Tibial nerve (tissue), 4 donors: ENCODE results near the gene ALLC. TPM values are rescaled to one million over a fixed set of nuclear protein-coding genes. Genes with fewer than 3 reads are reported as not detected.

Experiments used
- DNase-seq, 2 donors: peaks; one replicate each; pipeline ENCODE4 v3.0.0-alpha.2; 2019; ENCODE audit warnings: low spot score in 2 of 2
- H3K27ac ChIP-seq, 4 donors: fragments of 200-600 bp; sonication (generic) in 3 of 4; one replicate each; pipeline ENCODE4 v1.5.1; 2017 to 2019; ENCODE audit warnings: mild to moderate bottlenecking in 1 of 4
- H3K27me3 ChIP-seq, 2 donors: fragments of 200-600 bp; sonication (generic) in 1 of 2; one replicate each; pipeline versions ENCODE4 v1.5.1 to v1.6.0; 2017 to 2019
- H3K36me3 ChIP-seq, 3 donors: fragments of 200-600 bp; sonication (generic); one replicate each; pipeline ENCODE4 v1.5.1; 2018 to 2019
- H3K4me1 ChIP-seq, 4 donors: fragments of 200-600 bp; sonication (generic) in 3 of 4; one replicate each; pipeline ENCODE4 v1.5.1; 2017 to 2019
- H3K4me3 ChIP-seq, 4 donors: fragments of 200-600 bp; sonication (generic) in 3 of 4; one replicate each; pipeline ENCODE4 v1.5.1; 2017 to 2019; ENCODE audit warnings: mild to moderate bottlenecking in 1 of 4, moderate library complexity in 1 of 4
- H3K9me3 ChIP-seq, 4 donors: fragments of 200-600 bp; sonication (generic) in 3 of 4; one replicate each; pipeline ENCODE4 v1.5.1; 2017 to 2019
- EP300 ChIP-seq, 2 donors: sonication (generic); formaldehyde crosslinking; IDR thresholded peaks; one replicate each; pipeline ENCODE4 v1.6.1; 2017; ENCODE audit warnings: antibody characterized with exemption in 2 of 2, mild to moderate bottlenecking in 1 of 2
- POLR2A ChIP-seq, 2 donors: fragments of 450-650 bp; IDR thresholded peaks; one replicate each; pipeline ENCODE4 v1.6.1; 2017; ENCODE audit warnings: antibody characterized with exemption in 2 of 2, mild to moderate bottlenecking in 2 of 2, moderate library complexity in 2 of 2
- WGBS, 2 donors: methylation state at CpG; one replicate each; pipeline ENCODE4 v1.1.5; 2018; 5-methylcytosine and 5-hydroxymethylcytosine counted together
- total RNA-seq, 4 donors: library from RNA; depleted of rRNA; stranded (reverse); fragments of >200 nt; gene quantifications; one replicate each; pipeline ENCODE4 v1.1.0, GENCODE V29; 2016
- TF ChIP-seq, protein P1 (sequence below), 5 experiments: fragments of 200-600 bp in 3 of 5; fragments of 450-650 bp in 2 of 5; sonication (generic) in 3 of 5; IDR thresholded peaks; one replicate each; pipeline ENCODE4 v1.5.1; 2016 to 2019; ENCODE audit warnings: antibody characterized with exemption in 5 of 5, mild to moderate bottlenecking in 3 of 5, moderate library complexity in 2 of 5

Gene ALLC
- total RNA-seq, 4 donors from 2014 or later, result 5.7 to 16.6 (median 12.2) TPM

DNA sequence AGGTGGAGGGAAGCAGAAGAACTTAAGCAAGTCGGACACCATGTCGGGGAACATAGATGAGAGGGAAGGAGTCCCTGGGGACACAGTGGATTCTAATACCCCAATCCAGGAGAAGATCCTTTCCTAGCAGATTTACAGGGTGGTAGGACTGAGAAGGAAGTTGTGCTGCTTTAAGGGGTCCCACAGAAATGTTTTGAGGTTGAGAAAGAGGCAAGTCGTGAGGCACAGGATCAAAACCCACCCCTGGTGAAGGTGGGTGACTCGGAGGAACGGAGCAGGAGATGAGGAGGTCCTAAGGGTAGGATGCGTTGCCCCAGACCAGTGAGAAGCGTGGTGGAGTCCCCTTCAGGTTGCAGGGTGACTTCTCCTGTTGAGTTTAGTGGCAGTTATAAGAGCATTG, 78.1 kb downstream of the ALLC start:
- TF ChIP-seq EP300 (IDR thresholded peaks at IDR 0.05), result no peak
- no peak for TF ChIP-seq POLR2A (IDR thresholded peaks at IDR 0.05)
- TF ChIP-seq, protein P1, sequence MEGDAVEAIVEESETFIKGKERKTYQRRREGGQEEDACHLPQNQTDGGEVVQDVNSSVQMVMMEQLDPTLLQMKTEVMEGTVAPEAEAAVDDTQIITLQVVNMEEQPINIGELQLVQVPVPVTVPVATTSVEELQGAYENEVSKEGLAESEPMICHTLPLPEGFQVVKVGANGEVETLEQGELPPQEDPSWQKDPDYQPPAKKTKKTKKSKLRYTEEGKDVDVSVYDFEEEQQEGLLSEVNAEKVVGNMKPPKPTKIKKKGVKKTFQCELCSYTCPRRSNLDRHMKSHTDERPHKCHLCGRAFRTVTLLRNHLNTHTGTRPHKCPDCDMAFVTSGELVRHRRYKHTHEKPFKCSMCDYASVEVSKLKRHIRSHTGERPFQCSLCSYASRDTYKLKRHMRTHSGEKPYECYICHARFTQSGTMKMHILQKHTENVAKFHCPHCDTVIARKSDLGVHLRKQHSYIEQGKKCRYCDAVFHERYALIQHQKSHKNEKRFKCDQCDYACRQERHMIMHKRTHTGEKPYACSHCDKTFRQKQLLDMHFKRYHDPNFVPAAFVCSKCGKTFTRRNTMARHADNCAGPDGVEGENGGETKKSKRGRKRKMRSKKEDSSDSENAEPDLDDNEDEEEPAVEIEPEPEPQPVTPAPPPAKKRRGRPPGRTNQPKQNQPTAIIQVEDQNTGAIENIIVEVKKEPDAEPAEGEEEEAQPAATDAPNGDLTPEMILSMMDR (IDR thresholded peaks at IDR 0.05), result no peak
- no peaks in the 10 kb centered on the region for H3K36me3 ChIP-seq
- no peaks in the 10 kb centered on the region for H3K27me3 ChIP-seq
- WGBS, 2 donors, result 89% methylated on average over 7 of the region's 7 CpGs
- H3K27ac ChIP-seq, result no peak overlapping the region
- peaks cover 0 to 3% (median 0%) of the 10 kb centered on the region in 4 donors for H3K4me1 ChIP-seq
- H3K4me3 ChIP-seq, result no peak overlapping the region
- no peak for DNase-seq
- H3K9me3 ChIP-seq, result no peaks in the 10 kb centered on the region

DNA sequence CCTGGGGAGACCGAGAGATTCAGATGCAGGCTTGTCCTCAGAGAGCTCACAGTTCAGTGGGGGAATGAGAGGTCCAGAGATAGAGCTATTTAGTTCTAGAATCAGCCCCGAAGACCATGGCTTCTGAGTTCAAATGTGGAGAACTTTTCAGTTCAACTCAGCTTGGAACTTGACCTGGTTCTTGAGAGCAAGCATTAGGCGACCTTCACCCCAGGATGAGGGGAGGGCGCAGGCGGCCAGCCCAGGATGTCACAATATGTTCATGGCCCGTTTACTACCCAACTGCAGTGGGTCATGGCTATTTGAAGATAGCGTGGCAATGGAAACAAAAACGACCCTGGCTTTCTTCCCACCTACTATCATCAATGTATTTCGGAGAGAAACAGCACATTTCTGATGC, 79.1 kb downstream of the ALLC start:
- WGBS, 2 donors, result 78 to 81% methylated on average over 9 of the region's 9 CpGs
- TF ChIP-seq EP300 (IDR thresholded peaks at IDR 0.05) (no peak), POLR2A (IDR thresholded peaks at IDR 0.05) (no peak)
- TF ChIP-seq, protein P1 (IDR thresholded peaks at IDR 0.05), result no peak
- H3K36me3 ChIP-seq, result no peaks in the 10 kb centered on the region
- H3K4me1 ChIP-seq, result peaks cover 0 to 10% (median 0%) of the 10 kb centered on the region in 4 donors
- H3K27me3 ChIP-seq, result no peaks in the 10 kb centered on the region
- no peak for DNase-seq
- H3K4me3 ChIP-seq, result no peak overlapping the region
- H3K9me3 ChIP-seq, result no peaks in the 10 kb centered on the region
- H3K27ac ChIP-seq, result no peak overlapping the region

GRCh38 chr2:3738454-3738853, 80.5 kb downstream of the ALLC start:
- H3K36me3 ChIP-seq, result no peaks in the 10 kb centered on the region
- H3K27ac ChIP-seq, result no peak overlapping the region
- H3K9me3 ChIP-seq, result no peaks in the 10 kb centered on the region
- peaks cover 0 to 10% (median 0%) of the 10 kb centered on the region in 4 donors for H3K4me1 ChIP-seq
- no peak for DNase-seq
- no peaks in the 10 kb centered on the region for H3K27me3 ChIP-seq
- no peak overlapping the region for H3K4me3 ChIP-seq
- whole genome bisulfite sequencing, 2 donors, result 41 to 58% methylated on average over 3 of the region's 3 CpGs
- TF ChIP-seq EP300 (IDR thresholded peaks at IDR 0.05), result no peak
- no peak for TF ChIP-seq POLR2A (IDR thresholded peaks at IDR 0.05)
- TF ChIP-seq, protein P1 (IDR thresholded peaks at IDR 0.05), result no peak

DNA sequence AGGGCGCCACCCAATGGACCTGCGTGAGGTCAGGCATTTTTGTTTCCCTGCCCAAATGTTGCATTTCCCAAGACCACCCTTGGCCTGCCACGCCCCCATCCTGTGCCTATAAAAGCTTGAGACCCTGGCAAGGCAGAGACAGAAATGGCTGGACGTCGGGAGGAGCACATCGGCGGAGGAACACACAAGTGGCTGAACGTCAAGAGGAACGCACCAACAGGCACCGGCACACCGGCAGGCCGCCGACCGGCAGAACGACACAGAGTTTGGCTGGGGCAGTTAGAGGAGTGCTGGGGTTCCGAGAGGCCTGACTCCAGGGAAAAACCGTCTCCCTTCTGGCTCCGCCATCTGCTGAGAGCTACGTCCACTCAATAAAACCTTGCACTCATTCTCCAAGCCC, 81.3 kb downstream of the ALLC start:
- H3K4me1 ChIP-seq, result peaks cover 0 to 10% (median 0%) of the 10 kb centered on the region in 4 donors
- H3K9me3 ChIP-seq, result no peaks in the 10 kb centered on the region
- DNase-seq, result no peak
- 84 to 89% methylated on average over 19 of the region's 19 CpGs for WGBS, 2 donors
- H3K4me3 ChIP-seq, result no peak overlapping the region
- H3K27ac ChIP-seq, result no peak overlapping the region
- H3K36me3 ChIP-seq, result no peaks in the 10 kb centered on the region
- H3K27me3 ChIP-seq, result no peaks in the 10 kb centered on the region
- no peak for TF ChIP-seq POLR2A (IDR thresholded peaks at IDR 0.05)
- TF ChIP-seq EP300 (IDR thresholded peaks at IDR 0.05), result no peak
- TF ChIP-seq, protein P1 (IDR thresholded peaks at IDR 0.05), result no peak

GRCh38 chr2:3741396-3741795, 83.4 kb downstream of the ALLC start:
- H3K27ac ChIP-seq, result no peak overlapping the region
- H3K36me3 ChIP-seq, result no peaks in the 10 kb centered on the region
- WGBS, 2 donors, result 64 to 74% methylated on average over 8 of the region's 8 CpGs
- peaks cover 0 to 10% (median 0%) of the 10 kb centered on the region in 4 donors for H3K4me1 ChIP-seq
- TF ChIP-seq POLR2A (IDR thresholded peaks at IDR 0.05) (no peak), EP300 (IDR thresholded peaks at IDR 0.05) (no peak)
- TF ChIP-seq, protein P1 (IDR thresholded peaks at IDR 0.05), result no peak
- no peaks in the 10 kb centered on the region for H3K9me3 ChIP-seq
- no peaks in the 10 kb centered on the region for H3K27me3 ChIP-seq
- no peak for DNase-seq
- no peak overlapping the region for H3K4me3 ChIP-seq
